HG03439 (cell line): Measurements from ENCODE around the gene PDZD4.

ENCODE experiments used
- ATAC-seq: cut with Tn5 transposase; IDR thresholded peaks from one replicate; pipeline ENCODE4 v1.9.1; 2021; ENCODE audit warnings: mild to moderate bottlenecking, moderate library complexity; ENCODE audit not compliant: unreplicated experiment

Gene PDZD4

DNA sequence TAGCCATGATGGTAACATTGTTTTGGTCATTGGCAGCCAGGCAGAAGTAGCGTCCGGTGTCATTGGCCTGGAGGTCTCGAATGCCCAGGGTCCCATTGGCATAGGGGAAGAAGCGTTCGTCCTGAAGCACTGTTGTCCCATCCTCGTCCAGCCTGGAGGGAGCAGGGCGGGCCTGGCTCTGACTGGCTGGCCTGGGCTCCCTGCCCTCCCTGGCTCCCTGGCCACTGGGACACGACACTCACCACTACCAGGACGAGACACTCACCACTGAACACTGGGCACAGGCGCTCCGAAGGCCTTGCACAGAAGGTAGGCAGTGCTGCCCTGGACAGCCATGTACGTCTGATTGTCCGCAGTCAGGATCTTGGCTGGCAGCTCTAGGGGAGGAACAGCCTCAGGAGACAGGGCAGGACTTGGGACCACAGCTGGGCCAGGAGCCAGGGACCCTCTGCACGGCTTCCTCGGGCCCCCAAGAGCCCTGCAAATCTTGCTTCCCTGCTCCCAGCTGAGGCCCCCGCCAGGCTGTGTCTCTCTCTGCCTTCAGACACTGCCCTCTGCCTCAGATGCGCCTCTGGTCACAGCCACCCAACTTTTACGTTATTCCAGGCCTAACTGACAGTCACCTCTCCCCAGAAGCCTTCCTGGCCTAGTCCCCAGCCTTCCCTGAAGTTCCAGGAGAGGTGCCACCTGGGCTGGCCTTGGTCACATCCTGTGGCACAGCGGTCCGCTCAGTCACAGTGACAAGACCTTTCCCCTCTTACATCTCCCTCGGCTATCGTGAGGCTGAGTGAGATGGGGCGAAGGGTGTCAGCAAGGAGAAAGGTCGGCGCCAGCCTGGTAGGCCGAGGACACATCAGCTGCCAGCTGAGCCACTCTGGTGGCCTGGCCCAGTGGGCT, 38.5 kb upstream of the PDZD4 start:
- ATAC-seq = no peak

DNA sequence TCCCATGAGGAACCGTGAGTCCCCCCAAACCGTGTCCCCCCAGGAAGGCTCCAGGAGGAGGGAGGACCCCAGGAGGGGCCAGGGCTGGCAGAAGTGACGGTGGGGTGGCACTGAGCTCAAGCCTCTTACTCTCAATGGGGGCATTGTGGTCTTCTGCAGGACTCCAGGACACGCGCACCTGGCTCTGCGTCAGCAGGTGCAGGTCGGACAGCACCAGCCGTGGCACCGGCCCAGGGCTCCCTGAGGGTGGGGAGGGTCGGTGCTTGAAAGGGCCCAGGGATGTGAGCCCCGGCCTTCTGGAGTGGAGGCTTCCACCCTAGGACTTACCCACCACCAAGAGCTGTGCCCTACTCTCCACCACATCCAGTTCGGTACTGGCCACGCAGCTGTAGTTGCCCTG, 37.3 kb upstream of the PDZD4 start:
- ATAC-seq = no peak

DNA sequence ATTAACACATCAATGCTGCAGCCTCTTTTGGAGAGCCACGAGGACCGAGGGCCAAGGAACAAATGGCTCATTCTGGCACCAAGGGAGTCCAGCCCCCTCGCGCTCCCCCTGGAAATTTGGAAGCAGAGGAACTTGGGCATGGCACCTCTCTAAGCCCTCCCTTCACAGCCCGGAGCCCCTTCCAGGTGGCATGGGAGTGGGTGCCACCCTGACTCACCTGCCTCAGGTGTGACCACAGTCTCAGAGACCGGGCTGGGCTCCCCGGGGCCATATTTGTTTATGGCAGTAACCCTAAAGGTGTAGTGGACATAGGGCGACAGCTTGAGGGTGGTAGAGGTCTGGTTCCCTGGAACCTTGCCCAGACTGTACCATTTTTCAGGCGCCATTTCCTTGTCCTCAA, 36.8 kb upstream of the PDZD4 start:
- no peak for ATAC-seq

DNA sequence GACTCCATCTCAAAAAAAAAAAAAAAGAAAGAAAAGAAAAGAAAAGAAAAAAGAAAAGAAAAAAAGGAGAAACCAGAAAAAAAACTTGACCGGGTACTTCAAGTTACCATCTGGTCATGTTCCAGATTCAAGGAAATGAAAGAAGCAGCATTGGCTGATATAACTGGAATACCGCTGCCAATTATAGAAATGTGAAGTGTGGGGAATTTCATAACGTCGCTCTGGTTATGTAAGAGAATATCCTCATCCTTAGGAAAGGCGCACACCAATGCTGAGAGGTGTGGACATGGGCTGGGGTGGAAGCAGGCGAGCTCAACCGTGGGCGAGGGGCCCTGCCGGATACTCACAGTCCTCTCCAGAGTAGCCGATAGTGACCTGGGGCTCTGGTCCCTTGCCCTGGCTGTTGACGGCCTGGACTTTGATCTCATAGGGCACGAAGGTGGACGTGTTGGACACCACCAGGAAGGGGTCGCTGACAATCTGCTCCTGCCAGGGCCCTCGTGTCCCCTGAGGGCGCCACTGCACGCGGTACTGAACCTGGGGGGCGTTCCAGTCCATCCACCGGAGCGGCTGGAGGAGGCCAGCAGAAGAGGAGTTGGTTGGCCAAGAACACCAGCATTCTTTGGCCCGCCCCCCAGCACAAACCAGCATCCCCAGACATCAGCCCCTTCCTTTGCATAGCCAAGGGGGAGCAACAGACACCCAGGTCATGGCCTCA, 36.1 kb upstream of the PDZD4 start:
- no peak for ATAC-seq

DNA sequence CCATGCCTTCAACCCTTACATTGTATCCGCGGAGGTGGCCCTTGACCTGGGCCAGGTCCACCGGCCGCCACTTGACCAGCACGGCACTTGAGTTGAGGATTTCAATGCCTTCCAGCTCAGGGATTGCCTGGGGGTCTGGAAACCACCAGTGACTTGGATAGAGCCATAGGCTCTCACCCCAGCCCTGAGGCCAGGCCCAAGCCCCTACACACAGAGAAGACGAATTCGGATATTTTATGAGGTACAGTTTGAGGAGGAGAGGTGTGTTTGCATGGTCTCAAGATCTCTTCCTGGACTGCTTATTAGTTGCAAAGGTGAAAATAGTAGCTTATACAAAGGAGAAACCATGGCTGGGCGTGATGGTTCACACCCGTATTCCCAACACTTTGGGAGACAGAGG, 35.3 kb upstream of the PDZD4 start:
- ATAC-seq = no peak

DNA sequence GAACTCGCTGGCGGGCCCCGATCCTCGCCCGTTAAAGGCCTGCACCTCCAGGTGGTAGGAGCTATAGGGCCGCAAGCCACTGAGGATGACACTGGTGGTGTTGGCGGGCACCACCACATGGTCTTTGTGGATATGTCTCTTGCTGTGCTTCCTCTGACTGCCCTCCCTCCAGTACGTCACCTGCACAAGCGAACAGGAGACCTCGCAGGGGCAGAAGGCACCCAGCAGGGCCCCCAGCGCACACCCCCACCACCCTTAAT, 34.9 kb upstream of the PDZD4 start:
- ATAC-seq = no peak

DNA sequence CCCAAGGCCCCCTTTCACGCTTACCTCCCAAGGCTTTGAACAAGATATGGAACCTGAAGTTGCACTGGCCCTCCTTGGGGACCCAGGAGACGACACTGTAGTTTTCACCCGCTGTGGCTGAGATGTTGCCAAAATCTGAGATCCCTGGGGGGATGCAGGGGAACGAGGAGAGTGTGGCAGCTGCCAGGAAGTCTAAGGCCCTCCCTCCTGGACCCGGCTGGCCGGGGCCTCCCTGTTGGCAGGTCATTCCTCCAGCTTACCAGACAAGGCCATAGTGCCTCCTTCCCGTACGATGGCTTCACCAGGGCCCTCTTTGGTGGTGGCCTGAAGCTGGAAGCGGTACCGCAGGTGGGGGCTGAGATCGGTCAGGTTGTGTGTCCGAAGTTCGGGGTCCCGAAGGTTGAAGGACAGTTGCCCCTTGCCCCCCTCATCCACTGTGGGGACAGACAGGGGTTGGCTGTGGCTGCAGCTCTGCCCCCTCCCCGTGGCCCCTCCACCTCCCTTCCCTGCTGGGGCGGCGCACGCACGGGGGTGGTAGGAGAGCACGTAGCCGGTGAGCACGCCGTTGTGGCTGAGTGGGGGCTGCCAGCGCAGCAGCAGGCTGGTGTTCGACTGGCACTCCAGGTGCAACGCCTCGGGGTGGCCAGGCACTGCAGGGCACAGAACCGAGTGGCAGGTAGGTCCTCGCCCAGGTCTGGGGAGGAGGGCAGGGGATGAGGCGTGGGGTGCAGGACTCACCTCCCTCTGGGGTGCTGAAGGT, 34.4 kb upstream of the PDZD4 start:
- no peak for ATAC-seq

DNA sequence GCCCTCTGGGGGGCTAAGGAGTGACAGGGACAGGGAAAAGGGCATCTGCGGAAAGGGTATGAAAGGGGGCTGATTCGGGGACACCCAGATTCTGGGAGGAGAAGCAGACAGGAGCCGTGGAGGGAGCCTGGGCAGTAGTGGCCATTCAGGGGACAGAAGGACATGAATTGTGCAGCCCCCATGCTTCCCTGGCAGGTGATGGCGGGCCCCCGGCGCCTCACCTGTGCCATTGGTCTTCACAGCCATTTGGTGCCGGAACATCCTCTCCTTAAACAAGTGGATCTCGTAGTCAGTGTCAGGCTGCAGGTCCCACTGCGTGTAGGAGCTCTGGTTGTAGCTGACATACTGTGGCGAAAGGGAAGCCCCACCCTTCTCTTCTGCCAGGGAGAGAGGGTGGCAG, 33.8 kb upstream of the PDZD4 start:
- no peak for ATAC-seq

DNA sequence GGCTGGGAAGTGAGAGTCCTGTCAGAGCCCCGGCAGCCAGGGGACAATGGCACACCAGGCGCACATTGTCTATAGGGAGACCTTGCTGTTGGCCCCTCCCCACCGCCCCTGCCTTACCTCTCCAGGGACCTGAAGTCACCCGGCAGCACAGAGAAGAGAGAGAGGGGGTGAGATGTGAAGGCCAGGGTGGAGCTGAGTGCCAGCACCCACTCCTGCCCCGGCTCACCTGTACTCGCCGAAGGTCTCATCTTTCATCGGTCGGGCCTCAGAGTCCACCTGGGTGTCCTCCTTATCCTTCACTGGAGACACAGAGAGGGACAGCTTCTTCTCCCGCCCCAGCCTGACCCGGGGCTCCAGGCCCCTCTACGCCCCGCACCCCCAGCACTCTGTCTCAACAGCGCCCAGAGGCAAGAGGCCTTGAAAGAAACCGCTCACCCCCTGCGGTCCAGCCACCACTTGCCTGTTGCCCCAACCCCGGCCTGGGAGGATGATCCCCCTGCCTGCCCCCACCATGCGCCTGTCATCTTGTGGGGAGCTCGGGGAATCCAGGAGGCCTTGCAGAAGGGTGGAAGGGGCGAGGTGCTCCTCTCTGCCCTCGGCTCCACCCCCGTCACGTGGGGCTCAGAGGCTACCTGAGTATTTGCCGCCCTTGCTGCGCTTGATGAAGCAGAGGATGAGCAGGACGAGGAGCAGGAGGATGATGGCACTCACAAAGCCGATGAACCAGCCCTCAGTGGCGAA, 33.1 kb upstream of the PDZD4 start:
- ATAC-seq = no peak

DNA sequence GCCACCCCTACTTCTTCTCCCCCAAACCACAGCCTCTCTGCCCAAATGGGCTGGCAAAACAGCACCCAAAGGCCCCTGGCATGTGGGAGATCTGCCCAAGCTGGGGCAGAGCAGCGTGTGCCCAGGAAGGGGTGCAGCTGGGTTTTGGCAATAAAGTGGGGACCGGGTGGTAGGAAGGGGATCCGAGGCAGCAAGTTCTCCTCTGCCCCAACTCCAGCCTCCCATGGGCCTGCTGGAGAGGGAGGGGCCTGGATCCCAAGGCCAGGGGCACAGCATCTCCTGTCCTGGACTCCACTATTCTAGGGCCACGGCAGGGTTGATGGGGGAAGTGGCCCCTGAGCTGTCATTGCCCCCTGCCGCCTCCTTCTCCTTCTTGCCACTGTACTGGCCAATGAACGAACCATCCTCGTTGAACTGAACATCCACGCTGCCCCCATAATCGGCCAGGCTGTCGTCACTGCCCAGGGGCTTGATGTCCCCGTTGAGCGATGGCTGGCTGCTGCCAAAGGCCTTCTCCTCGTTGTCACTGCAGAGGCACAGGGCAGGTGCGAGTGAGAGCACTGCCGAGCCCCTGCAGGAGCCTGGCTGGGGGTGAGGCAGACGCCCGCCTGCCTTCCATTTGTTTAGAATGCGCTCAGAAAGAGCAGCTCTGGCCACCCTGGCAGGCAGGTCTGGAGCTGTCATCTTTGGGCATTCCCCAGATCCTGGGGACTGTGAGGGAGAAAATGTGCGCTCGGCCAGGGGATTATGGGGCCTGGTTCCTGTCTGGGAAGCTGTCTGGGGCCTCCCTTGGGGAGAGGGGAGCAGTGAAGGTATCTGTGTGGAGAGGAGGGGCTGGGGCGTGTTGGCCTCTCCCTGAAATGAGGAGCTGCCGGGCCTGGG, 32.3 kb upstream of the PDZD4 start:
- ATAC-seq = no peak

DNA sequence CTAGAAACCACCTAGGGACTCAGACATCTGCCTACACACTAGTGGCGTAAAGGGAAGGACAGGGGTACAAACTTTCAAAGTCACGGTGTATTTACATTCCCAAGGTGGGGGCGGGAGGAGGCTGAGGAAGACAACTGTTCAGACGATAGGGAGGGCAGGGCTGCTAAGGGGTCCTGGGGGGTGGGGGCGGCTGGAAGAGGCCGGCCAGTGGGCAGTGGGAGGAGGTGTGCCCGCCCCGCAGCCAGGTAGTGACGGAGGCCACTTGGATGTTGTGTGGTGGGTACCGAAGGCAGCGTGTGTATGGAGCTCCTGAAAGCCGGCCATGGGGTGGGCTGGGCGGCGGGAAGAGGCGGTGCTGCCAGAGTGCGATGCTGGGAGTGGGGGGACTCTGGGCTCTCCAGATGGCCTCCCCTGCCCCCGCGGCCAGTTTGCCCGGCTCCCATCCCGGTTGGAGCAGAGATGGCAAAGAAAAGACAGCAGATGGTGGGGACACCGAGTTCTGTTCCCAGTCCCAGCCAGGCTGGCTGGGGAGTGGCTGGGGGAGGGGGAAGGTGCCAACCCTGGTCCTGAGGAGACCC, 31.5 kb upstream of the PDZD4 start:
- ATAC-seq = no peak

DNA sequence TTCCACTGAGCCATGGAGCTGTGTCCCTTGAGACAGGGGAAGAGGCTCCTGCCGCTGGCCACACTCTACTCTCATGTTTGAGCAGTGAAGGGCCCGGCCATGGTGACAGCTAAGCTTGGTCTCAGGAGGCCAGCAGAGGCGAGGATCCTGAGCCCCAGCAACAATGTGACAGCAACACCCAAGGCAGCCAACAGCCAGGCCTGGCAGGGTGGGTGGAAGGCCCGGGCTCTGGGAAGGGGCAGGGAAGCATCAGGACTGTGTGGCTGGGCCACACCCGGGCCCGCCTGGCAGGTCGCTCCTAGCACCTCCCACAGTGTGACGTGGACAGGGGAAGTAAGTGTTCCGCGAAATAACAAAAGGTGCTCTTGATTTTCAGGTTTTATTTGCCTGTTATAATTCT, 30.8 kb upstream of the PDZD4 start:
- ATAC-seq = no peak

DNA sequence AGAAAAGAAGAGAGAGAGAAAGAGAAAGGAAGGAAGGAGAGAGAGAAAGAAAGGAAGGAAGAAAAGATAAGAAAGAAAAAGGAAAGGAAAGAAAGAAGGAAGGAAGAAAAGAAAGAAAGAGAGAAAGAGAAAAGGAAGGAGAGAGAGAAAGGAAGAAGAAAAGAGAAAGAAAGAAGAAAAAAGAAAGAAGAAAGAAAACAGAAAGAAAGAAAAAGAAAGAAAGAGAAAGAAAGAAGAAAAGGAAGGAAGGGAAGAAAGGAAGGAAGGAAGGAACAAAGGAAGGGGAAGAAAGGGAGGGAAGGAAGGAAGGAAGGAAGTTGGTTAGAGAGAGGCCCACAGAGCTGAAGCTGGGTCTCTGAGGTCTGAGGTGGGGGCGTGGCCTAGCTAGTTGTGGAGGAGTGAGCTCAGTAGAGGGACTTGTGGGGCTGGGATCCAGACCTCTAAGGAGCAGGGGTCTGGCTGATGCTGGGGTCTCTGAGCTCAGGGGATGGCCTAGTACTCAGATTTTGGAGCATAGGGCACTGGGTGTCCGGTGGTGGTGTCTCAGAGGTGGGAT, 27.1 kb upstream of the PDZD4 start:
- ATAC-seq = no peak

DNA sequence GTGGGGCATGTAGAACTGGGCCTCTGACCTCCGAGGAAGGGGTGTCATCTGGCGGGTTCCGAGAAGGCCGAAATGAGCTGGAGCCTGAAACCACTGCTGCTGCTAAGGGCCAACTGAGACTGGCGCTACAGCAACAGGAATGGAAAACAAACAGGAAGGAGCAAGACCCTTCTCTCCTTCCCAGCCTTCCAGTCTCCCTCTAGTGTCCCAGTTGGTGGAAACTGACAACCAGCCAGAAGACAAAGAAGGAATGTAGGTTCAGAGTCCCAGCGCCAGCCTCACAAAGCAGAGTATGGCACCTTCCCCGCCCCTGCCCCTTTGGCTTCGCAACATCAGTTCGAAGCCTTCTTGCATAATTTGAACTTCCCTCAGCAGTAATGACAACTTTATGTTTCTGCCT, 24.4 kb upstream of the PDZD4 start:
- no peak for ATAC-seq

DNA sequence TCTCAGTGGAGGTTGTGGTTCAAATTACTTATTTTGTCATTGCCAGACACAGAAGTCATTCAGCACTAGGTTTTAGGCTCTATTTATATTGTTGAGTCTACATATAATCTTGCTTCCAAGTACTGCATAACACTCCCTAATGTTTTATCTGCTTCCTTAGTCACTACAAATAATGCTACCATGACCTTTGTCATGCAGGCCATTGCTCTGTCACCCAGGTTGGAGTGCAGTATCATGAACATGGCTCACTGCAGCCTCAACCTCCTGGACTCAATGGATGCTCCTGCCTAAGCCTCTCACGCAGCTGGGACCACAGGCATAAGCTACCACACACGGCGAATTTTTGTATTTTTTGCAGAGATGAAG, 23.5 kb upstream of the PDZD4 start:
- no peak for ATAC-seq

DNA sequence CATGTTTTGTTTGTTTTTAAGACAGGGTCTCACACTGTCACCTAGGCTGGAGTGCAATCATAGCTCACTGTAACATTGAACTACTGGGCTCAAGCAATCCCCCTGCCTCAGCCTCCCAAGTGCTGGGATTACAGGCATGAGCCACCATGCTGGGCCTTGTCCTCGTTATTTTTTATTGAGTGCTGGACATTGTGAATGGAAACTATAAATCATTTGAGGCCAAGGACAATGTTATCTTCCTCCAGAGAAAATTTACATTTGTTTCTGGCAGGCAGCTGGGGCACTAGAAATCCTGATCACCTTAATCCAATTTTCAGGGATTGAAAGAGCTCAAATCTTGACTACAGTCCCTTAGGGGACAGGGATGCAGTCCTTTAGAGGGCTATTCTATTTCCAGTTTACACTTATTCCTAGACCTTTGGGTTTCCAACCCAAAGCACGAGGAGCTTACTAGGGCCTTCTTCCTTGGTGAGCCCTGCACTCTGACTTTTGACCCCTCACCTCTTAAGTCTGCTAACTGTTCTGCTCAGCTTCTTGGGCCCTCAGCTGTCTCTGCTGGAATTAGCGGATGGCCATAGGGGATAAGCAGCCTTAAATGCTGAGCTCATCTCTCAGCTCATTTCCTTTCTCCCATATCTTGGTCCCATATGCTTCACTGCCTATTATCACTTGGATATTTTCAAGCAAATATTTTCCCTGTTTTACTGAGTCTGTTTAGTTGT, 23.0 kb upstream of the PDZD4 start:
- ATAC-seq = no peak

DNA sequence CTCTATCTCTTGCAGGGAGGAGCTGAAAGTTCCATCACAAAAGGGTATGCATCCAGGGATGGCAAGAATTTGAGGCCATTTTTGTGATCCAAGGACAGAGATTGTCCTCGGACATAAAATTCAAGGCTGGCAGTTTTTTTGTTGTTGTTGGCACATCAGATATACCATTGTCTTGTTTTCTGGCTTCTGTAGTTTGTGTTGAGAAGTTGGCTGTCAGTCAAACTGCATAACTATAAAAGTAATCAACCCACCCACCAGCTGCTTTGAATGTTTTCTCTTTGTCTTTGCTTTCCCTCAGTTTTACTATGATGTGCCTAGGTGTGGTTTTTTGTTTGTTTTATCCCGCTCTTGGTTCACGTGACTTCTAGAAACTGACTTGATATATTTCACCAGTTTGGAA, 21.6 kb upstream of the PDZD4 start:
- no peak for ATAC-seq

DNA sequence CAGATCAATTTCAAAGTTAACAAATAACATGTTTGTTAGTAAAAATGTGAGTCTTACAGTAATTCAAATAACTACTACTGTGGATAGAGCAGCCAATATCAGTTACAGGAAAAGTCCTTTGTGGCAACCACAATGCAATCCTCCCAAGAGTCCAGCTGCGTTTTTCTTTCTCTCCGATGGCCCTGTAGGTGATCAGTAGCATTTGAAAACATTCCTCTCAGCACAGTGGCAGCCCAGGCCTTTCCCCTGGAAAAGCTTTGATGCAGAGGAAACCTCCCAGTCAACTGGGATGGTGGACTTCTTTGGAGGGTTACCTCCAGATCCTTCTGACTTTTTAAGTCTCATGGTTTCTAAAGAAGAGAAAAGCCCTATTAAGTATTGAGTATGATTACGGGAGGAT, 18.0 kb upstream of the PDZD4 start:
- no peak for ATAC-seq

DNA sequence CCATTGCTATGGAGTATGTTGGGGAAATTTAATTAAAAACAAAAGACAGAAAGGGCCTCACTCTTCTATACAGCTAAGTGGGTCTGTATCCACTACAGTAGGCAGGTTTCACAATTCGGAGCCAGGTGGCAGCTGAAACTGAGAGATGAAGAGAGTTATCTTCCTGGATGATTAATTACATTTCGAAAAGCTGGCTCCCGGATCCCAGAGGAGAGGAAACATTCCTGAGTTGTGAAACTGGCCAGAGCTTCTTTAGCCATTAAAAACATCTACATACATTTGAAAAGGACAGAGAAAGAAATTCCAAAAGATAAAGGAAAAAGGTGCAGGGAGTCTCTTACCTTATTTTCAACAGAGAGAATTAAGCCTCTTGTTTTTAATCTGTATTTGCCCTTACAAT, 15.5 kb upstream of the PDZD4 start:
- ATAC-seq = no peak
